ENCODE data around the gene TCF4.

Gene TCF4

GRCh38 chr18:55593888-55594287 is 5.9 kb upstream of the TCF4 start:
- TF ChIP-seq CTCF (IDR thresholded peaks at IDR 0.05): no peak

GRCh38 chr18:55592572-55592971 is 4.6 kb upstream of the TCF4 start:
- no peak for TF ChIP-seq CTCF (IDR thresholded peaks at IDR 0.05)

- no peak for TF ChIP-seq CTCF (IDR thresholded peaks at IDR 0.05)
Observed at GRCh38 chr18:55592106-55592505, 4.1 kb upstream of the TCF4 start.

GRCh38 chr18:55589625-55590291 is 1.8 kb upstream of the TCF4 start:
- no peak for TF ChIP-seq CTCF (IDR thresholded peaks at IDR 0.05)

- TF ChIP-seq CTCF (IDR thresholded peaks at IDR 0.05): no peak
Observed at GRCh38 chr18:55588870-55589595, 1.0 kb upstream of the TCF4 start.

- TF ChIP-seq CTCF (IDR thresholded peaks at IDR 0.05): no peak
Observed at GRCh38 chr18:55587418-55588110, 428 bp downstream of the TCF4 start.

- no peak for TF ChIP-seq CTCF (IDR thresholded peaks at IDR 0.05)
Observed at GRCh38 chr18:55585920-55586561, 2.0 kb downstream of the TCF4 start.

Measured in LNCAP (cell line).